ENCODE measurements around the gene CYP2E1.

- no peak for TF ChIP-seq PRDM15 (CRISPR knock-in tag; IDR thresholded peaks at IDR 0.05)
- no peak for TF ChIP-seq CTCF (IDR thresholded peaks at IDR 0.05 in 2 of 3, conservative IDR thresholded peaks at IDR 0.05 in 1 of 3; ENCODE audit: control insufficient read depth in 2 of 3, extremely low read depth in 1 of 3, insufficient read depth in 1 of 3, low read depth in 3 of 3, low read length in 3 of 3)
- TF ChIP-seq CHD4 (IDR thresholded peaks at IDR 0.05) = no peak
- no peak for TF ChIP-seq POLR2AphosphoS2 (IDR thresholded peaks at IDR 0.05; ENCODE audit: low read depth, low read length)
- TF ChIP-seq SUZ12 (IDR thresholded peaks at IDR 0.05; ENCODE audit: unreplicated experiment) = no peak
- no peak for TF ChIP-seq POLR2A (IDR thresholded peaks at IDR 0.05; ENCODE audit: low read depth, low read length)
- TF ChIP-seq POLR2AphosphoS5 (IDR thresholded peaks at IDR 0.05; ENCODE audit: low read length) = no peak
- TF ChIP-seq NFYB (IDR thresholded peaks at IDR 0.05; ENCODE audit: insufficient read depth, low read depth, low read length) = no peak
- no peak for TF ChIP-seq SMC3 (IDR thresholded peaks at IDR 0.05; ENCODE audit: borderline replicate concordance, low read length)
- no peak for TF ChIP-seq EP300 (IDR thresholded peaks at IDR 0.05; ENCODE audit: borderline replicate concordance in 1 of 2, control insufficient read depth in 1 of 2, low read depth in 2 of 2, low read length in 2 of 2)
These were observed 1.7 kb upstream of the CYP2E1 start for GRCh38 chr10:133525444-133525843.

All from GM12878 (cell line).